Endothelial cell of umbilical vein (primary cell): ENCODE results near the gene HMGXB3. TPM values are rescaled to one million over a fixed set of nuclear protein-coding genes. Genes with fewer than 3 reads are reported as not detected.

Experiments
- BruUV-seq: library from RNA; stranded (reverse); fragments of 400-500 nt; replicated peaks from 2 replicates; lab custom pipeline; 2021; lab: Mats Ljungman, UMichigan
- CTCF ChIA-PET: fragments of 300-600, 350-600 bp; sonication (Branson Sonifier 250); formaldehyde crosslinking; loops from one replicate; lab custom pipeline; 2021; ENCODE audit warnings: antibody characterized with exemption, inconsistent platforms; lab: Charles Lee
- POLR2A ChIA-PET: fragments of 300-600, 350-600 bp; sonication (Branson Sonifier 250); formaldehyde crosslinking; loops from one replicate; lab custom pipeline; 2021; ENCODE audit warnings: antibody characterized with exemption, inconsistent platforms; lab: Charles Lee
- DNase-seq: peaks from one replicate; pipeline ENCODE4 v3.0.0-alpha.2; 2011; ENCODE audit warnings: low read depth, low spot score
- FAIRE-seq: peaks from 2 replicates; lab custom pipeline; 2011; peaks lifted over from hg19 to GRCh38; lab: Jason Lieb, UNC
- H2AFZ ChIP-seq: 2 replicates; pipeline ENCODE4 v1.6.0; 2012; ENCODE audit warnings: low read depth, low read length, control low read depth, inconsistent platforms
- H3K27ac ChIP-seq: 2 replicates; pipeline ENCODE4 v1.5.1; 2011; ENCODE audit warnings: low read depth, mild to moderate bottlenecking, control low read depth, low read length, moderate library complexity; ENCODE audit not compliant: insufficient read depth
- H3K27me3 ChIP-seq, 2 experiments: 2 replicates each; pipeline versions ENCODE4 v1.6.0 to v1.6.1; 2011; ENCODE audit warnings: low read length in 2 of 2, mixed read lengths in 1 of 2; ENCODE audit not compliant: control insufficient read depth in 2 of 2, insufficient read depth in 2 of 2
- H3K36me3 ChIP-seq, 2 experiments: 2 replicates in 1 of 2; 3 replicates in 1 of 2; pipeline ENCODE4 v1.5.1; 2011; ENCODE audit warnings: low read length in 2 of 2, mild to moderate bottlenecking in 1 of 2, moderate library complexity in 1 of 2; ENCODE audit not compliant: control insufficient read depth in 2 of 2, insufficient read depth in 2 of 2; ENCODE audit errors: extremely low read depth in 1 of 2
- H3K4me1 ChIP-seq: 3 replicates; pipeline ENCODE4 v1.5.1; 2011; ENCODE audit warnings: mild to moderate bottlenecking, low read length; ENCODE audit not compliant: control insufficient read depth, insufficient read depth; ENCODE audit errors: extremely low read depth
- H3K4me2 ChIP-seq: 2 replicates; pipeline ENCODE4 v1.6.1; 2011; ENCODE audit warnings: low read length, control low read depth, mixed read lengths; ENCODE audit not compliant: insufficient read depth
- H3K4me3 ChIP-seq, 3 experiments: fragments of 200-600 bp in 1 of 3; sonication (generic), shearing (Covaris generic) in 1 of 3; replicated peaks in 1 of 3; 2 replicates each; pipeline ENCODE4 v1.5.1; 2011 to 2016; ENCODE audit warnings: control low read depth in 3 of 3, low read length in 3 of 3, mild to moderate bottlenecking in 2 of 3, inconsistent platforms in 1 of 3, low read depth in 1 of 3, moderate library complexity in 1 of 3; ENCODE audit not compliant: insufficient read depth in 1 of 3
- H3K79me2 ChIP-seq: 2 replicates; pipeline ENCODE4 v1.6.0; 2012; ENCODE audit warnings: low read length, inconsistent platforms; ENCODE audit not compliant: control insufficient read depth, insufficient read depth
- H3K9ac ChIP-seq: replicated peaks from 2 replicates; pipeline ENCODE3; 2011; ENCODE audit warnings: low read length, control low read depth; ENCODE audit not compliant: insufficient read depth; ENCODE audit errors: extremely low read depth
- H3K9me1 ChIP-seq: replicated peaks from 3 replicates; pipeline ENCODE4 v1.6.0; 2011; ENCODE audit warnings: mild to moderate bottlenecking, low read length; ENCODE audit not compliant: control insufficient read depth, insufficient read depth; ENCODE audit errors: extremely low read depth
- H3K9me3 ChIP-seq: replicated peaks from 2 replicates; pipeline ENCODE4 v1.5.1; 2012; ENCODE audit warnings: low read length, inconsistent platforms; ENCODE audit not compliant: control insufficient read depth, insufficient read depth
- H4K20me1 ChIP-seq: replicated peaks from 2 replicates; pipeline ENCODE3; 2011; ENCODE audit warnings: mild to moderate bottlenecking, low read length; ENCODE audit not compliant: control insufficient read depth, insufficient read depth; ENCODE audit errors: extremely low read depth
- CTCF ChIP-seq, 2 donors: IDR thresholded peaks; 1 replicate in 1 of 2; 2 replicates in 1 of 2; pipeline ENCODE4 v1.5.1; 2011; ENCODE audit warnings: low read length in 2 of 2, mild to moderate bottlenecking in 2 of 2, moderate library complexity in 2 of 2, control low read depth in 1 of 2, inconsistent platforms in 1 of 2, low read depth in 1 of 2; ENCODE audit not compliant: insufficient read depth in 1 of 2; ENCODE audit errors: extremely low read depth in 1 of 2
- EZH2 ChIP-seq: IDR thresholded peaks from 2 replicates; pipeline ENCODE4 v1.6.1; 2012; ENCODE audit warnings: borderline replicate concordance, low read depth, mild to moderate bottlenecking, moderate library complexity, low read length, inconsistent platforms; ENCODE audit not compliant: severe bottlenecking
- FOS ChIP-seq: IDR thresholded peaks from 2 replicates; pipeline ENCODE4 v1.6.1; 2011; ENCODE audit warnings: mild to moderate bottlenecking, low read length, moderate library complexity, borderline replicate concordance; ENCODE audit not compliant: insufficient read depth
- GATA2 ChIP-seq: IDR thresholded peaks from 2 replicates; pipeline ENCODE4 v1.7.0; 2011; ENCODE audit warnings: low read depth, mild to moderate bottlenecking, moderate library complexity, mixed read lengths, low read length; ENCODE audit not compliant: insufficient read length, insufficient read depth
- JUN ChIP-seq: IDR thresholded peaks from 2 replicates; pipeline ENCODE4 v1.6.1; 2011; ENCODE audit warnings: borderline replicate concordance, low read depth; ENCODE audit not compliant: insufficient read length, insufficient read depth
- MAX ChIP-seq: IDR thresholded peaks from 2 replicates; pipeline ENCODE4 v1.6.1; 2011; ENCODE audit not compliant: insufficient read depth, insufficient read length
- MYC ChIP-seq: IDR thresholded peaks from one replicate; pipeline ENCODE4 v1.6.1; 2011; ENCODE audit warnings: mild to moderate bottlenecking, low read depth, low read length
- POLR2A ChIP-seq: IDR thresholded peaks from 2 replicates; pipeline ENCODE4 v1.6.1; 2012; ENCODE audit warnings: low read depth, mild to moderate bottlenecking, control low read depth, low read length
- POLR2AphosphoS5 ChIP-seq: IDR thresholded peaks from 2 replicates; pipeline ENCODE4 v1.6.1; 2012; ENCODE audit warnings: low read depth, mild to moderate bottlenecking, control low read depth, low read length, moderate library complexity; ENCODE audit not compliant: insufficient read depth
- dilution Hi-C: fragments of 300-500 bp; cut with MboI; formaldehyde crosslinking; loops from one replicate; pipeline ENCODE4 v1.15.0; 2019; ENCODE audit warnings: low sequenced_read_pairs; ENCODE audit not compliant: extremely low pct_ligation_motif_present
- intact Hi-C: fragments of 100-400 bp; cut with micrococcal nuclease; formaldehyde crosslinking; loops from one replicate; pipeline ENCODE4 v1.10.0; 2022
- polyA plus RNA-seq, 4 experiments: library from polyadenylated mRNA; depleted of rRNA in 3 of 4; stranded (reverse) in 3 of 4; unstranded in 1 of 4; fragments of >200 nt; gene quantifications; 2 replicates each; pipeline versions ENCODE4 v1.2.1 to v1.2.3, GENCODE V29; 2011 to 2012; ENCODE audit warnings: missing spikeins in 1 of 4
- total RNA-seq: library from RNA; stranded (reverse); gene quantifications from 2 replicates; pipeline ENCODE4 v1.2.3, GENCODE V29; 2021

HMGXB3 gene
- total and polyA plus RNA-seq, 2 donors (not counting 3 experiments of a cell fraction or from before 2014, with no cell fraction given): 34.8 to 52.6 TPM

GRCh38 chr5:150073086-150073625 lies 72.6 kb downstream of the HMGXB3 start:
- Histone ChIP-seq H3K4me1 (peaks cover 8% of the 10 kb centered on the region), H3K4me3 (no peak overlapping the region), H3K9ac (no peak overlapping the region), H3K9me3 (no peaks in the 10 kb centered on the region), H3K27ac (no peak overlapping the region), H3K4me2 (no peak overlapping the region), H3K27me3 (peaks cover 4 to 14% of the 10 kb centered on the region in 2 experiments), H2AFZ (no peak overlapping the region), H3K36me3 (no peaks in the 10 kb centered on the region), H3K79me2 (no peaks in the 10 kb centered on the region), H4K20me1 (no peaks in the 10 kb centered on the region), H3K9me1 (no peaks in the 10 kb centered on the region)
- no TSS peak for BruUV-seq
- TF ChIP-seq MAX: no peak
- TF ChIP-seq CTCF (IDR thresholded peaks at IDR 0.05; ENCODE audit: extremely low read depth in 1 of 2, insufficient read depth in 1 of 2, low read depth in 1 of 2, low read length in 2 of 2): no peak
- dilution Hi-C loops: no loop called here
- POLR2A ChIA-PET: no interaction called here
- CTCF ChIA-PET: no interaction called here
- intact Hi-C loops: no loop called here
- FAIRE-seq (no peak), DNase-seq (no peak)

- intact Hi-C loops (no loop called here), dilution Hi-C loops (no loop called here)
- Histone ChIP-seq H3K9ac (no peak overlapping the region), H3K4me2 (no peak overlapping the region), H3K4me3 (no peak overlapping the region), H3K36me3 (no peaks in the 10 kb centered on the region), H3K9me1 (no peaks in the 10 kb centered on the region), H3K27ac (no peak overlapping the region), H4K20me1 (no peaks in the 10 kb centered on the region), H3K4me1 (peaks cover 3% of the 10 kb centered on the region), H3K79me2 (no peaks in the 10 kb centered on the region), H3K9me3 (no peaks in the 10 kb centered on the region), H2AFZ (no peak overlapping the region), H3K27me3 (peaks cover 4 to 14% of the 10 kb centered on the region in 2 experiments)
- DNase-seq (no peak), FAIRE-seq (no peak)
- no TSS peak for BruUV-seq
- ChIA-PET CTCF (interaction anchor here (2.2 to 2.8 kb wide), 2 partner anchors 10 to 14 kb away, joined by 10 to 14 read pairs; no protein-coding TSS in a partner anchor), POLR2A (no interaction called here)
- no peak for TF ChIP-seq EZH2
- no peak for TF ChIP-seq POLR2A
- TF ChIP-seq FOS: no peak
- TF ChIP-seq GATA2: no peak
- TF ChIP-seq MYC: no peak
- no peak for TF ChIP-seq MAX
- TF ChIP-seq POLR2AphosphoS5: no peak
- TF ChIP-seq JUN: no peak
- no peak for TF ChIP-seq CTCF (IDR thresholded peaks at IDR 0.05; ENCODE audit: extremely low read depth in 1 of 2, insufficient read depth in 1 of 2, low read depth in 1 of 2, low read length in 2 of 2)
Observed at GRCh38 chr5:150073677-150074076, 73.1 kb downstream of the HMGXB3 start.
